HG03460 (cell line): ENCODE results near the gene ACLY.
"Not testable (repeated sequence)": the region's sequence is repeated elsewhere in the genome, so short reads cannot be mapped to it uniquely, and the experiment has no call there.

Experiments used
- ATAC-seq: cut with Tn5 transposase; IDR thresholded peaks from one replicate; pipeline ENCODE4 v1.9.1; 2021; ENCODE audit not compliant: unreplicated experiment

The ACLY gene

GRCh38 chr17:41941168-41941567 is 22.4 kb upstream of the ACLY start:
- no peak for ATAC-seq

GRCh38 chr17:41939693-41940090 is 20.9 kb upstream of the ACLY start:
- ATAC-seq = no peak

- ATAC-seq = no peak
These were observed 20.4 kb upstream of the ACLY start for GRCh38 chr17:41939044-41939692.

GRCh38 chr17:41937970-41938954 is 19.5 kb upstream of the ACLY start:
- ATAC-seq = no peak

GRCh38 chr17:41935641-41936040 is 16.9 kb upstream of the ACLY start:
- ATAC-seq = no peak

- no peak for ATAC-seq
These were observed 14.2 kb upstream of the ACLY start for GRCh38 chr17:41932816-41933389.

- ATAC-seq = not testable (repeated sequence)
These were observed 13.0 kb upstream of the ACLY start for GRCh38 chr17:41931715-41932114.

- ATAC-seq = peak; percentile 37
These were observed 12.0 kb upstream of the ACLY start for GRCh38 chr17:41930833-41931156.

- ATAC-seq = peak; percentile 91
These were observed 11.5 kb upstream of the ACLY start, which contains the start of gene ODAD4 for GRCh38 chr17:41930009-41930832. Gene ODAD4 (plus strand): TSS chr17:41930617. CDS start chr17:41930724, 107 bp downstream.

- no peak for ATAC-seq
These were observed 10.0 kb upstream of the ACLY start for GRCh38 chr17:41928693-41929251.

- ATAC-seq = no peak
These were observed 7.3 kb upstream of the ACLY start for GRCh38 chr17:41925991-41926590.

GRCh38 chr17:41920580-41920955 is 1.8 kb upstream of the ACLY start:
- no peak for ATAC-seq

- ATAC-seq = no peak
These were observed 1.3 kb upstream of the ACLY start for GRCh38 chr17:41919840-41920579.

- ATAC-seq = peak; percentile 4
These were observed 540 bp upstream of the ACLY start for GRCh38 chr17:41919165-41919817.

- ATAC-seq = no peak
These were observed 955 bp downstream of the ACLY start for GRCh38 chr17:41917679-41918313.

- ATAC-seq = no peak
These were observed 1.6 kb downstream of the ACLY start for GRCh38 chr17:41917192-41917591.

- ATAC-seq = no peak
These were observed 3.2 kb downstream of the ACLY start for GRCh38 chr17:41915566-41915965.

- ATAC-seq = no peak
These were observed 3.7 kb downstream of the ACLY start for GRCh38 chr17:41915020-41915419.

- ATAC-seq = no peak
These were observed 4.4 kb downstream of the ACLY start for GRCh38 chr17:41914358-41914766.
